HCT116 (cell line): Measurements from ENCODE around the gene SEMA3F. TPM values are rescaled to one million over a fixed set of nuclear protein-coding genes. Genes with fewer than 3 reads are reported as not detected.

ENCODE experiments used
- ATAC-seq: fragments of 200-7000 bp; cut with Tn5 transposase; 2 replicates; pipeline ENCODE4 v1.9.1; 2020; ENCODE audit warnings: mild to moderate bottlenecking, moderate library complexity
- BruUV-seq: library from RNA; stranded (reverse); fragments of 400-500 nt; replicated peaks from 2 replicates; lab custom pipeline; 2021; lab: Mats Ljungman, UMichigan
- CTCF ChIA-PET: fragments of 300-600 bp; sonication (Branson Sonifier 250); formaldehyde crosslinking; loops from one replicate; lab custom pipeline; 2021; ENCODE audit warnings: antibody characterized with exemption; lab: Charles Lee
- POLR2A ChIA-PET: fragments of 300-600, 350-600 bp; sonication (Branson Sonifier 250); formaldehyde crosslinking; loops from one replicate; lab custom pipeline; 2021; ENCODE audit warnings: antibody characterized with exemption; lab: Charles Lee
- RAD21 ChIA-PET, 2 experiments: fragments of 300-600 bp; sonication (Branson Sonifier 250); formaldehyde crosslinking; loops; one replicate each; lab custom pipeline; 2023; ENCODE audit warnings: low total read pairs in 2 of 2; ENCODE audit not compliant: uncharacterized antibody in 2 of 2, unreplicated experiment in 2 of 2, low non-redundant PET in 1 of 2; lab: Charles Lee
- DNase-seq: peaks from one replicate; pipeline ENCODE4 v3.0.0-alpha.2; 2010; ENCODE audit warnings: low read depth, low spot score
- H2AFZ ChIP-seq: fragments of 200-600 bp; shearing (Covaris generic), sonication (generic); 2 replicates; pipeline ENCODE4 v1.6.1; 2017; ENCODE audit warnings: low read depth, mixed run types, mixed read lengths, antibody characterized with exemption, low read length; ENCODE audit not compliant: poor library complexity, severe bottlenecking
- H3K27ac ChIP-seq: 2 replicates; pipeline ENCODE4 v1.5.1; 2012; ENCODE audit warnings: low read depth, low read length
- H3K27me3 ChIP-seq: fragments of 200-600 bp; sonication (generic); 2 replicates; pipeline ENCODE4 v1.6.1; 2016; ENCODE audit warnings: mixed run types, low read length, mixed read lengths; ENCODE audit not compliant: insufficient read depth
- H3K36me3 ChIP-seq, 2 experiments: fragments of 200-500 bp in 1 of 2; fragments of 200-600 bp in 1 of 2; sonication (Bioruptor generic) in 1 of 2; sonication (generic) in 1 of 2; 2 replicates each; pipeline versions ENCODE4 v1.5.1 to v1.6.1; 2014 to 2016; ENCODE audit warnings: low read length in 2 of 2, inconsistent platforms in 1 of 2, mixed read lengths in 1 of 2, mixed run types in 1 of 2; ENCODE audit not compliant: insufficient read depth in 2 of 2, control insufficient read depth in 1 of 2
- H3K4me1 ChIP-seq, 2 experiments: fragments of 200-600 bp in 1 of 2; sonication (generic) in 1 of 2; 2 replicates each; pipeline versions ENCODE4 v1.5.1 to v1.6.1; 2012 to 2017; ENCODE audit warnings: low read length in 2 of 2, inconsistent platforms in 1 of 2, mild to moderate bottlenecking in 1 of 2, mixed read lengths in 1 of 2, mixed run types in 1 of 2, moderate library complexity in 1 of 2; ENCODE audit not compliant: insufficient read depth in 2 of 2, control insufficient read depth in 1 of 2
- H3K4me2 ChIP-seq: fragments of 200-600 bp; sonication (generic); 2 replicates; pipeline ENCODE4 v1.6.1; 2017; ENCODE audit warnings: mixed run types, low read length, mixed read lengths
- H3K4me3 ChIP-seq, 2 experiments: fragments of 200-600 bp in 1 of 2; sonication (generic) in 1 of 2; replicated peaks in 1 of 2; 2 replicates each; pipeline ENCODE4 v1.5.1; 2011 to 2016; ENCODE audit warnings: low read length in 2 of 2, control low read depth in 1 of 2, low read depth in 1 of 2, mild to moderate bottlenecking in 1 of 2, mixed read lengths in 1 of 2, mixed run types in 1 of 2
- H3K79me2 ChIP-seq: fragments of 200-600 bp; sonication (generic); 2 replicates; pipeline ENCODE4 v1.6.1; 2017; ENCODE audit warnings: mild to moderate bottlenecking, mixed run types, low read length, moderate library complexity, mixed read lengths; ENCODE audit not compliant: insufficient read depth
- H3K9ac ChIP-seq: fragments of 200-600 bp; sonication (generic); 2 replicates; pipeline ENCODE4 v1.6.1; 2016; ENCODE audit warnings: low read length, mixed read lengths
- H3K9me2 ChIP-seq: fragments of 200-600 bp; sonication (generic), shearing (Covaris generic); 2 replicates; pipeline ENCODE4 v1.6.1; 2017; ENCODE audit warnings: mixed run types, mild to moderate bottlenecking, moderate library complexity; ENCODE audit not compliant: insufficient read depth
- H3K9me3 ChIP-seq, 2 experiments: fragments of 200-500 bp in 1 of 2; fragments of 200-600 bp in 1 of 2; sonication (Bioruptor generic) in 1 of 2; sonication (generic) in 1 of 2; 2 replicates each; pipeline ENCODE4 v1.6.1; 2014 to 2017; ENCODE audit warnings: low read length in 2 of 2, mixed read lengths in 2 of 2, inconsistent platforms in 1 of 2, low read depth in 1 of 2, mild to moderate bottlenecking in 1 of 2, mixed run types in 1 of 2, moderate library complexity in 1 of 2; ENCODE audit not compliant: control insufficient read depth in 1 of 2, insufficient read depth in 1 of 2
- H4K20me1 ChIP-seq: fragments of 200-600 bp; sonication (generic), shearing (Covaris generic); 2 replicates; pipeline ENCODE4 v1.6.1; 2017; ENCODE audit warnings: mixed run types, mild to moderate bottlenecking, moderate library complexity; ENCODE audit not compliant: insufficient read depth
- CBX3 ChIP-seq: IDR thresholded peaks from 2 replicates; pipeline ENCODE4 v1.6.1; 2012; ENCODE audit warnings: low read depth
- CEBPB ChIP-seq: IDR thresholded peaks from 2 replicates; pipeline ENCODE4 v1.6.1; 2012; ENCODE audit warnings: low read depth
- EZH2phosphoT487 ChIP-seq: fragments of 200-600 bp; IDR thresholded peaks from 2 replicates; pipeline ENCODE4 v1.6.1; 2018; ENCODE audit warnings: antibody characterized with exemption, borderline replicate concordance
- JUND ChIP-seq: IDR thresholded peaks from 2 replicates; pipeline ENCODE4 v1.6.1; 2012
- POLR2A ChIP-seq: IDR thresholded peaks from 2 replicates; pipeline ENCODE4 v1.7.0; 2011; ENCODE audit warnings: borderline replicate concordance; ENCODE audit not compliant: insufficient read depth, insufficient read length; ENCODE audit errors: extremely low read depth
- RAD21 ChIP-seq: IDR thresholded peaks from 2 replicates; pipeline ENCODE4 v1.6.1; 2012; ENCODE audit warnings: low read depth, mild to moderate bottlenecking
- YY1 ChIP-seq: IDR thresholded peaks from 2 replicates; pipeline ENCODE4 v1.6.1; 2011; ENCODE audit warnings: low read length, low read depth, moderate library complexity, mild to moderate bottlenecking; ENCODE audit not compliant: insufficient replicate concordance; ENCODE audit errors: extremely low read depth
- ZBTB33 ChIP-seq: IDR thresholded peaks from 2 replicates; pipeline ENCODE4 v1.6.1; 2011; ENCODE audit warnings: mild to moderate bottlenecking, low read length, moderate library complexity; ENCODE audit not compliant: insufficient replicate concordance; ENCODE audit errors: extremely low read depth
- intact Hi-C: fragments of 100-400 bp; cut with micrococcal nuclease; formaldehyde crosslinking; loops from 2 replicates; pipeline ENCODE4 v1.10.0; 2022
- total RNA-seq: library from RNA; stranded (reverse); gene quantifications from one replicate; pipeline ENCODE4 v1.2.1, GENCODE V29; 2021; ENCODE audit not compliant: unreplicated experiment
- TF ChIP-seq, protein P1 (sequence below): IDR thresholded peaks from 2 replicates; pipeline ENCODE4 v1.6.1; 2012

The SEMA3F gene
- total RNA-seq, 1 experiment from 2014 or later: 15.7 TPM

GRCh38 chr3:50231581-50231980, 76.5 kb downstream of the SEMA3F start:
- H3K4me1 ChIP-seq: peaks cover 26 to 51% of the 10 kb centered on the region in 2 experiments
- RAD21 ChIA-PET: no interaction called here
- no peaks in the 10 kb centered on the region for H4K20me1 ChIP-seq
- TF ChIP-seq EZH2phosphoT487 (no peak), JUND (no peak), CEBPB (no peak), CBX3 (no peak), ZBTB33 (no peak), YY1 (no peak), POLR2A (no peak), RAD21 (no peak)
- TF ChIP-seq, protein P1, sequence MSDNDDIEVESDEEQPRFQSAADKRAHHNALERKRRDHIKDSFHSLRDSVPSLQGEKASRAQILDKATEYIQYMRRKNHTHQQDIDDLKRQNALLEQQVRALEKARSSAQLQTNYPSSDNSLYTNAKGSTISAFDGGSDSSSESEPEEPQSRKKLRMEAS: no peak
- TF ChIP-seq, all 23 proteins: peak for 0
- ATAC-seq (no peak), DNase-seq (no peak)
- no peaks in the 10 kb centered on the region for H3K9me2 ChIP-seq
- CTCF ChIA-PET: interaction anchor here (1.1 kb wide), 1 partner anchor 15 kb away, joined by 5 read pairs; no protein-coding TSS in a partner anchor
- H2AFZ ChIP-seq: no peak overlapping the region
- intact Hi-C loops: no loop called here
- no peak overlapping the region for H3K4me3 ChIP-seq
- H3K27ac ChIP-seq: no peak overlapping the region
- H3K36me3 ChIP-seq: no peaks in the 10 kb centered on the region
- no peaks in the 10 kb centered on the region for H3K27me3 ChIP-seq
- H3K9ac ChIP-seq: no peak overlapping the region
- POLR2A ChIA-PET: no interaction called here
- no peaks in the 10 kb centered on the region for H3K9me3 ChIP-seq
- H3K4me2 ChIP-seq: no peak overlapping the region
- peaks cover 4% of the 10 kb centered on the region for H3K79me2 ChIP-seq
- BruUV-seq: no TSS peak
